ENCODE measurements around the gene ATG16L1. TPM values are rescaled to one million over a fixed set of nuclear protein-coding genes. Genes with fewer than 3 reads are reported as not detected.

Gene ATG16L1
- total RNA-seq, 2 experiments from 2014 or later, result 22.1 to 24.4 TPM

DNA sequence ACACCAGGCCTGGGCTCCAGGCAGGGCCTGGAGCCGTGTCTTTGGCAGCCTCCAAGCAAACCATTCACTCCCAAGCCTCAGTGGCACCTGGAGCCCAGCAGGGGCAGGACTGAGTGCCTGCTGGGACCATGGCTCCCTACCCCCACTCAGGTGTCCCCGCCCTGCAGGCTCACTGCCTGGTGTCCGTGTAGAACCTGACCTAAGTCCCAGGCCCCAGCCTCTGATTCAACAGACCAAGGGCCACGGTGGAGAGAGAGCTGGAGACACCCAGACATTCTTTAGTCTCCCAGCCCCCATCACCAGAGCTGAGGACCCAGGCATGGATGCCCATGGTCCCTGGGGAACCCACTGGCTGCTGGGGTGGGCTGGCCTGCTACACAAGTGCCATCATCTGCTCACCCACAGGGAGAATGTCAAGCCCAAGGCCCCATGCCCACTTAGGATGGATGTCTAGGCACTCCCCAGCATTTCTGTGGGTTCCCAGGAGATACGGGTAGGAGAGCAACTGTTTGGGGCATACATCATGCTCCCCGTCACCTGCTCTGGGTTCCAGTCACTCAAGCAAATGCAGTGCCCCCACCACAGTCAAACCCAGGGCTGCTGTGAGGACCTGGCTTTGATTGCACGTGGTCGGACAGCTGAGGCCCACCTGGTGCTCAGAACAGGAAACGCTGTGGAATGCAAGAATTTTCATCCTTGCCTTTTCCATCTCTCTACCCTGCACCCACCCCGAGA is 42.9 kb upstream of the ATG16L1 start:
- ATAC-seq (no peak), DNase-seq (no peak)
- no peak overlapping the region for H3K27ac Mint-ChIP-seq
- H3K36me3 Mint-ChIP-seq (ENCODE audit: low read depth), result peaks cover 12% of the 10 kb centered on the region
- no peak overlapping the region for H3K4me3 Mint-ChIP-seq
- ChIA-PET POLR2A (interaction anchor here (0.9 to 1.6 kb wide), 3 partner anchors 20 to 60 kb away, joined by 3 read pairs; no protein-coding TSS in a partner anchor), CTCF (interaction anchor here (2.2 kb wide), 1 partner anchor 10 kb away, joined by 5 read pairs; no protein-coding TSS in a partner anchor)
- TF ChIP-seq, protein P1, sequence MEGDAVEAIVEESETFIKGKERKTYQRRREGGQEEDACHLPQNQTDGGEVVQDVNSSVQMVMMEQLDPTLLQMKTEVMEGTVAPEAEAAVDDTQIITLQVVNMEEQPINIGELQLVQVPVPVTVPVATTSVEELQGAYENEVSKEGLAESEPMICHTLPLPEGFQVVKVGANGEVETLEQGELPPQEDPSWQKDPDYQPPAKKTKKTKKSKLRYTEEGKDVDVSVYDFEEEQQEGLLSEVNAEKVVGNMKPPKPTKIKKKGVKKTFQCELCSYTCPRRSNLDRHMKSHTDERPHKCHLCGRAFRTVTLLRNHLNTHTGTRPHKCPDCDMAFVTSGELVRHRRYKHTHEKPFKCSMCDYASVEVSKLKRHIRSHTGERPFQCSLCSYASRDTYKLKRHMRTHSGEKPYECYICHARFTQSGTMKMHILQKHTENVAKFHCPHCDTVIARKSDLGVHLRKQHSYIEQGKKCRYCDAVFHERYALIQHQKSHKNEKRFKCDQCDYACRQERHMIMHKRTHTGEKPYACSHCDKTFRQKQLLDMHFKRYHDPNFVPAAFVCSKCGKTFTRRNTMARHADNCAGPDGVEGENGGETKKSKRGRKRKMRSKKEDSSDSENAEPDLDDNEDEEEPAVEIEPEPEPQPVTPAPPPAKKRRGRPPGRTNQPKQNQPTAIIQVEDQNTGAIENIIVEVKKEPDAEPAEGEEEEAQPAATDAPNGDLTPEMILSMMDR (IDR thresholded peaks at IDR 0.05), result no peak
- no peaks in the 10 kb centered on the region for H3K27me3 Mint-ChIP-seq
- peaks cover 10% of the 10 kb centered on the region for H3K4me1 Mint-ChIP-seq (ENCODE audit: low read depth)
- no peaks in the 10 kb centered on the region for H3K9me3 Mint-ChIP-seq
- intact Hi-C loops (cut with micrococcal nuclease), result no loop called here

DNA sequence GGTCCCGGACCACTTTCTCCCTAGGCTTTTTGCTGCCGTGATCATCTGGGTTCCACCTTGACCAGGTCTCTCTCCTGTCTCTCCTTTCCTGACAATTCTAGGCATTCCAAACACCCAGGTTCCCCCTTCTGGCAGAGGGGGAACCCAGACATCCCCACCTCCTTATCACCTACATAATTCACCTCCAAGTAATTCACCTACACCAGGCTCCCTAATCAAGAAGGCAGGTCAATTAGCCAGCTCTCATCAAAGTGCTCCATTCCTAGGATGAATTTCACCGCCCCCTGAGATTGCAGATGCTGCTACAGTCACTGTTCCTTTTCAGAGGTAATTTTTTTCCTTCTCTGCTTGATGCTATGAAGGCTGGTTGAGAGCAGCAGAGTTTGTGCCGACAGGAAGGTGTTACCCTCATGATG is 42.3 kb upstream of the ATG16L1 start:
- peak overlapping the region; percentile 9 for H3K27ac Mint-ChIP-seq
- ATAC-seq (no peak), DNase-seq (no peak)
- POLR2A ChIA-PET, result interaction anchor here (0.9 to 1.6 kb wide), 2 partner anchors 19 to 59 kb away, joined by 3 read pairs; no protein-coding TSS in a partner anchor
- H3K27me3 Mint-ChIP-seq, result no peaks in the 10 kb centered on the region
- CTCF ChIA-PET, result interaction anchor here (1.5 to 2.2 kb wide), 2 partner anchors 9 to 42 kb away, joined by 5 read pairs; partner anchors contain the start of gene ATG16L1
- intact Hi-C loops (cut with micrococcal nuclease), result no loop called here
- peaks cover 10% of the 10 kb centered on the region for H3K4me1 Mint-ChIP-seq (ENCODE audit: low read depth)
- no peaks in the 10 kb centered on the region for H3K9me3 Mint-ChIP-seq
- no peak overlapping the region for H3K4me3 Mint-ChIP-seq
- TF ChIP-seq, protein P1 (IDR thresholded peaks at IDR 0.05), result no peak
- H3K36me3 Mint-ChIP-seq (ENCODE audit: low read depth), result peaks cover 6% of the 10 kb centered on the region

DNA sequence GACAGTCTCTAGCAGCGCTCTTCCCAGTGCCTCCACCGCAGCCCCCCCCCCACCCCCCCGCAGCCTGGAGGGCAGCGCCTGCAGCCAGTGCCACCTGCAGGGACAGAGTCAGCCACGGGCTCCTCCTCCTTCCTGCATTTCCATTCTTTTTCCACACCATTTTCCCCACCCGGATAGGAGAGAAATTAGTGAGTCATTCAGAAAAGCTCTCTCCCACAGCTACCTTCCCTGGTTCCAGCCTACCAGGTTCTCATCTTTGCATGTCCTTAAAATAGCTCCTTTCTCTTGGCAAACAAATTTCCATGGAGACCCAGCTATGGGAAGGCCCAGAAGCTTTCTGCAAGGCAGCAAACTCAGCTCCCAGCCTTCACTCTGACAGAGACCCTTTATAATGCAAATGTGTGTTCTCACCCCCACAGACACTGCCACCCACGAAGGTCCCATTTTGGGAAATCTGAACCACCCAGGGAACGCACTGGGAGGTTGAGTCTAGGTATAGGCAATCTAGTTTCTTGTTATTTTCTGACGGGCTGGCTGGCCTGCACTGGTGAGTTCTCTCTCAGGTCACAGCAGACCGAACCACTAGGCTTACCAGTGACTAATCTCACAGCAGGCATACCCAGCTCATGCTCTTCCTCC is 41.8 kb upstream of the ATG16L1 start:
- intact Hi-C loops (cut with micrococcal nuclease), result no loop called here
- peak overlapping the region; percentile 2 for H3K27ac Mint-ChIP-seq
- H3K36me3 Mint-ChIP-seq (ENCODE audit: low read depth), result peaks cover 5% of the 10 kb centered on the region
- H3K9me3 Mint-ChIP-seq, result no peaks in the 10 kb centered on the region
- ATAC-seq, result peak; percentile 34
- TF ChIP-seq, protein P1 (IDR thresholded peaks at IDR 0.05), result no peak
- no peak for DNase-seq
- H3K27me3 Mint-ChIP-seq, result no peaks in the 10 kb centered on the region
- H3K4me1 Mint-ChIP-seq (ENCODE audit: low read depth), result peaks cover 10% of the 10 kb centered on the region
- POLR2A ChIA-PET, result interaction anchor here (0.9 kb wide), 1 partner anchor 18 kb away, joined by 3 read pairs; no protein-coding TSS in a partner anchor
- CTCF ChIA-PET, result interaction anchor here (1.5 to 2.2 kb wide), 2 partner anchors 8 to 41 kb away, joined by 5 read pairs; partner anchors contain the start of gene ATG16L1
- H3K4me3 Mint-ChIP-seq, result no peak overlapping the region

DNA sequence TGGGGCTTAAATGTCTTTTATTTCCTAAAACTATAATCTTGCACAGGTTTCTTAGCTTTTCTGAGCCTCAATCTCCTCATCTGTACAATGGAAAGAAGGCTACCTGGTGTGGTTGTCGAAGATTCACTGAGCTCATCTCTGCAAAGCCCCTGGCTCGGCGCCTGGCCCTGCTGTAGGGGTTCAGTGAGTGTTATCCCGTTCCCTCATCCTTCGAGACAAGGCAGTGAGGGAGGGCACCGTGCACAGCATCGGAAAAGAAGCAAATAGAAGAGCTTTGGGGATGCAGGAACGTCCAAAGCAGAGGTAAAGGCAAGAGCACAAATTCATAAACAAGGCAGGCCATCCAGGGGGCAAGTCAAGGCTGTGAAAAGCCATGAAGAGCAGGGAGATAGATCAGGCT is 41.2 kb upstream of the ATG16L1 start:
- ATAC-seq (no peak), DNase-seq (no peak)
- H3K4me1 Mint-ChIP-seq (ENCODE audit: low read depth), result peaks cover 10% of the 10 kb centered on the region
- intact Hi-C loops (cut with micrococcal nuclease), result no loop called here
- H3K4me3 Mint-ChIP-seq, result no peak overlapping the region
- CTCF ChIA-PET, result interaction anchor here (1.5 kb wide), 1 partner anchor 41 kb away, joined by 5 read pairs; the partner anchor contains the start of gene ATG16L1
- H3K27ac Mint-ChIP-seq, result no peak overlapping the region
- TF ChIP-seq, protein P1 (IDR thresholded peaks at IDR 0.05), result no peak
- H3K27me3 Mint-ChIP-seq, result no peaks in the 10 kb centered on the region
- no peaks in the 10 kb centered on the region for H3K9me3 Mint-ChIP-seq
- peaks cover 3% of the 10 kb centered on the region for H3K36me3 Mint-ChIP-seq (ENCODE audit: low read depth)
- POLR2A ChIA-PET, result interaction anchor here (0.7 kb wide), 1 partner anchor 14 kb away, joined by 3 read pairs; no protein-coding TSS in a partner anchor

All from activated CD8-positive, alpha-beta T cell treated with anti-CD3 and anti-CD28 coated beads for 36 hours (primary cell).